K562 (cell line): ENCODE measurements around the gene SRP9. TPM values are rescaled to one million over a fixed set of nuclear protein-coding genes. Genes with fewer than 3 reads are reported as not detected.

Experiments
- ATAC-seq: fragments of 200-7000 bp; cut with Tn5 transposase; 3 replicates; pipeline ENCODE4 v1.9.1; 2020; ENCODE audit warnings: moderate library complexity
- BruUV-seq: library from RNA; stranded (reverse); fragments of 400-500 nt; replicated peaks from 2 replicates; lab custom pipeline; 2021; lab: Mats Ljungman, UMichigan
- CTCF ChIA-PET: fragments of 300-600 bp; formaldehyde crosslinking; extraction: SDS; loops from one replicate; lab custom pipeline; 2021; ENCODE audit warnings: low intra/inter-chr PET ratio; lab: Yijun Ruan, JAX
- POLR2A ChIA-PET: fragments of 300-600, 350-650 bp; sonication (Branson Sonifier 250); formaldehyde crosslinking; extraction: SDS; loops from one replicate; lab custom pipeline; 2021; ENCODE audit warnings: antibody characterized with exemption, inconsistent platforms; lab: Yijun Ruan, JAX
- DNase-seq, 4 experiments: peaks; one replicate each; pipeline versions ENCODE4 v3.0.0 to v3.0.0-alpha.2; 2011 to 2018; ENCODE audit warnings: low spot score in 3 of 4, mixed read lengths in 3 of 4; ENCODE audit errors: extremely low read depth in 1 of 4
- FAIRE-seq: peaks from 2 replicates; lab custom pipeline; 2011; peaks lifted over from hg19 to GRCh38; lab: Jason Lieb, UNC
- H2AFZ ChIP-seq: 2 replicates; pipeline ENCODE4 v1.6.0; 2011; ENCODE audit warnings: low read depth, low read length, control low read depth, inconsistent platforms
- H3K27ac ChIP-seq: fragments of 200-600 bp; 3 replicates; pipeline ENCODE4 v1.8.0; 2011; ENCODE audit warnings: low read depth, mild to moderate bottlenecking, control low read depth, inconsistent platforms, low read length, moderate library complexity, mixed read lengths; ENCODE audit errors: extremely low read depth
- H3K27me3 ChIP-seq, 2 experiments: fragments of 300-600 bp in 1 of 2; 2 replicates in 1 of 2; 3 replicates in 1 of 2; pipeline versions ENCODE4 v1.6.0 to v1.8.0; 2011; ENCODE audit warnings: inconsistent platforms in 2 of 2, low read length in 2 of 2, mild to moderate bottlenecking in 1 of 2, mixed read lengths in 1 of 2, moderate library complexity in 1 of 2; ENCODE audit not compliant: control insufficient read depth in 2 of 2, insufficient read depth in 2 of 2
- H3K36me3 ChIP-seq: fragments of 300-600 bp; 3 replicates; pipeline ENCODE4 v1.8.0; 2011; ENCODE audit warnings: mild to moderate bottlenecking, low read length, inconsistent platforms; ENCODE audit not compliant: control insufficient read depth, insufficient read depth
- H3K4me1 ChIP-seq, 2 experiments: fragments of 200-600 bp in 1 of 2; replicated peaks in 1 of 2; 2 replicates in 1 of 2; 3 replicates in 1 of 2; pipeline versions ENCODE4 v1.5.1 to v1.8.0; 2011; ENCODE audit warnings: inconsistent platforms in 2 of 2, low read length in 2 of 2, mild to moderate bottlenecking in 1 of 2, mixed read lengths in 1 of 2, moderate library complexity in 1 of 2; ENCODE audit not compliant: control insufficient read depth in 2 of 2, insufficient read depth in 2 of 2
- H3K4me2 ChIP-seq: 2 replicates; pipeline ENCODE4 v1.6.1; 2011; ENCODE audit warnings: low read length, control low read depth, inconsistent platforms, mixed read lengths; ENCODE audit not compliant: insufficient read depth
- H3K4me3 ChIP-seq: fragments of 200-600 bp; sonication (generic), shearing (Covaris generic); 2 replicates; pipeline ENCODE4 v1.5.1; 2016; ENCODE audit warnings: control low read depth, inconsistent platforms
- H3K79me2 ChIP-seq: fragments of 200-600 bp; 3 replicates; pipeline ENCODE4 v1.8.0; 2011; ENCODE audit warnings: low read length, inconsistent platforms; ENCODE audit not compliant: control insufficient read depth, insufficient read depth
- H3K9ac ChIP-seq, 2 experiments: 2 replicates each; pipeline versions ENCODE4 v1.6.0 to v1.6.1; 2011; ENCODE audit warnings: low read depth in 2 of 2, low read length in 2 of 2, control low read depth in 1 of 2, inconsistent platforms in 1 of 2, mild to moderate bottlenecking in 1 of 2, mixed read lengths in 1 of 2; ENCODE audit not compliant: insufficient read depth in 1 of 2
- H3K9me1 ChIP-seq: one replicate; pipeline ENCODE4 v1.6.0; 2011; ENCODE audit warnings: inconsistent platforms, mild to moderate bottlenecking, low read length, moderate library complexity; ENCODE audit not compliant: control insufficient read depth, insufficient read depth
- H3K9me3 ChIP-seq: replicated peaks from 2 replicates; pipeline ENCODE4 v1.5.1; 2011; ENCODE audit warnings: low read depth, low read length, inconsistent platforms; ENCODE audit not compliant: control insufficient read depth, insufficient read depth
- H4K20me1 ChIP-seq: replicated peaks from 2 replicates; pipeline ENCODE4 v1.6.1; 2011; ENCODE audit warnings: low read length, inconsistent platforms, mixed read lengths; ENCODE audit not compliant: control insufficient read depth, insufficient read depth
- ILF3 ChIP-seq: fragments of 450-650 bp; IDR thresholded peaks from 2 replicates; pipeline ENCODE4 v1.6.1; 2018; ENCODE audit warnings: antibody characterized with exemption, mild to moderate bottlenecking, moderate library complexity, borderline replicate concordance
- MTF1 ChIP-seq: fragments of 250-450 bp; sonication (Bioruptor Pico); IDR thresholded peaks from 2 replicates; pipeline ENCODE4 v1.9.0; 2021; ENCODE audit warnings: moderate library complexity, mild to moderate bottlenecking, inconsistent platforms, borderline replicate concordance
- NFATC3 ChIP-seq: fragments of 450-650 bp; IDR thresholded peaks from 2 replicates; pipeline ENCODE4 v1.6.1; 2017; ENCODE audit warnings: mild to moderate bottlenecking
- WGBS: fragments of 100-300 bp; shearing (Covaris generic); methylation state at CpG from one replicate; pipeline ENCODE4 v1.1.6; 2016; ENCODE audit warnings: low coverage, mixed read lengths; ENCODE audit not compliant: insufficient coverage; ENCODE audit errors: missing lambda C conversion rate; 5-methylcytosine and 5-hydroxymethylcytosine counted together
- in situ Hi-C: fragments of 300-500 bp; cut with MboI; formaldehyde crosslinking; loops from 4 replicates; pipeline ENCODE4 v1.15.0; 2018; ENCODE audit warnings: inconsistent platforms, mixed read lengths
- intact Hi-C: fragments of 100-400 bp; cut with micrococcal nuclease; formaldehyde crosslinking; loops from 2 replicates; pipeline ENCODE4 v1.14.2; 2022
- polyA plus RNA-seq, 8 experiments: library from polyadenylated mRNA; depleted of rRNA in 4 of 8; stranded (reverse) in 5 of 8; unstranded in 3 of 8; fragments of >200 nt; fragmentation: Nextera tagmentation in 2 of 8; fragmentation: Illumina TruSeq in 1 of 8; extraction: Ambion mirVana in 2 of 8; extraction: Trizol in 1 of 8; gene quantifications; 2 replicates each; pipeline versions ENCODE4 v1.2.1 to v1.2.3, GENCODE V29; 2011 to 2014; ENCODE audit warnings: inconsistent platforms in 1 of 8, missing spikeins in 1 of 8
- total RNA-seq, 7 experiments: library from RNA; depleted of rRNA in 6 of 7; stranded (reverse); fragments of >200 nt in 6 of 7; fragmentation: Illumina TruSeq in 2 of 7; extraction: Trizol in 2 of 7; gene quantifications; 2 replicates each; pipeline versions ENCODE4 v1.2.1 to v1.2.3, GENCODE V29; 2011 to 2021; ENCODE audit warnings: low replicate concordance in 1 of 7
- TF ChIP-seq, protein P1 (sequence below): fragments of 450-650 bp; IDR thresholded peaks from 2 replicates; pipeline ENCODE4 v1.6.1; 2016; ENCODE audit warnings: mild to moderate bottlenecking

The SRP9 gene
- total and polyA plus RNA-seq, 9 of the 15 experiments (the other 6 are each of a cell fraction or from before 2014, with no cell fraction given) = 273 to 1,892 (median 668) TPM

DNA sequence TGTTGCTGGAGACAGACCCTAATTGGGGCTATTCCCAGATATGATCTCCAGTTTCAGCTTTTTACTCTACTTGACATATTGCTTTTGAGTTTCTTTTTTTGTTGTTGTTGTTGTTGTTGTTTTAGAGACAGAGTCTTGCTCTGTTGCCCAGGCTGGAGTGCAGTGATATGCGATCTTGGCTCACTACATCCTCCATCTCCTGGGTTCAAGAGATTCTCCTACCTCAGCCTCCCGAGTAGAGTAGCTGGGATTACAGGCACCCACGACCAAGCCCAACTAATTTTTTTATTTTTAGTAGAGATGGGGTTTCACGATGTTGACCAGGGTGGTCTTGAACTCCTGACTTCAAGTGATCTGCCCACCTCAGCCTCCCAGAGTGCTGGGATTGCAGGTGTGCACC, 1.3 kb upstream of the SRP9 start:
- no peaks in the 10 kb centered on the region for H3K27me3 ChIP-seq
- no TSS peak for BruUV-seq
- in situ Hi-C loops (loop anchor here (5.0 kb wide), 1 partner anchor 299 kb away; no protein-coding TSS in a partner anchor), intact Hi-C loops (loop anchor here (2.0 kb wide), 2 partner anchors 35 to 71 kb away; partner anchors contain the start of gene EPHX1)
- no peak for DNase-seq
- peaks cover 5% of the 10 kb centered on the region for H3K9me1 ChIP-seq
- ATAC-seq = no peak
- peaks cover 9 to 17% of the 10 kb centered on the region in 2 experiments; a peak in 4 of 5 replicates for H3K4me1 ChIP-seq
- H3K4me3 ChIP-seq = no peak overlapping the region
- POLR2A ChIA-PET = interaction anchor here (0.6 to 1.4 kb wide), 2 partner anchors 11 to 335 kb away, joined by 3 read pairs; no protein-coding TSS in a partner anchor
- no peak for TF ChIP-seq ILF3
- no peak for TF ChIP-seq NFATC3
- TF ChIP-seq, protein P1, sequence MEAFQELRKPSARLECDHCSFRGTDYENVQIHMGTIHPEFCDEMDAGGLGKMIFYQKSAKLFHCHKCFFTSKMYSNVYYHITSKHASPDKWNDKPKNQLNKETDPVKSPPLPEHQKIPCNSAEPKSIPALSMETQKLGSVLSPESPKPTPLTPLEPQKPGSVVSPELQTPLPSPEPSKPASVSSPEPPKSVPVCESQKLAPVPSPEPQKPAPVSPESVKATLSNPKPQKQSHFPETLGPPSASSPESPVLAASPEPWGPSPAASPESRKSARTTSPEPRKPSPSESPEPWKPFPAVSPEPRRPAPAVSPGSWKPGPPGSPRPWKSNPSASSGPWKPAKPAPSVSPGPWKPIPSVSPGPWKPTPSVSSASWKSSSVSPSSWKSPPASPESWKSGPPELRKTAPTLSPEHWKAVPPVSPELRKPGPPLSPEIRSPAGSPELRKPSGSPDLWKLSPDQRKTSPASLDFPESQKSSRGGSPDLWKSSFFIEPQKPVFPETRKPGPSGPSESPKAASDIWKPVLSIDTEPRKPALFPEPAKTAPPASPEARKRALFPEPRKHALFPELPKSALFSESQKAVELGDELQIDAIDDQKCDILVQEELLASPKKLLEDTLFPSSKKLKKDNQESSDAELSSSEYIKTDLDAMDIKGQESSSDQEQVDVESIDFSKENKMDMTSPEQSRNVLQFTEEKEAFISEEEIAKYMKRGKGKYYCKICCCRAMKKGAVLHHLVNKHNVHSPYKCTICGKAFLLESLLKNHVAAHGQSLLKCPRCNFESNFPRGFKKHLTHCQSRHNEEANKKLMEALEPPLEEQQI = no peak
- 0 out of 2 replicates have a peak, but pooled peaks have one; percentile 55 for TF ChIP-seq MTF1
- CTCF ChIA-PET = interaction anchor here (0.9 to 1.3 kb wide), 2 partner anchors 33 to 69 kb away, joined by 3 read pairs; no protein-coding TSS in a partner anchor
- no peak overlapping the region for H3K4me2 ChIP-seq
- no peak overlapping the region for H3K27ac ChIP-seq
- H3K9me3 ChIP-seq = no peaks in the 10 kb centered on the region
- no peak for FAIRE-seq
- no peak overlapping the region for H3K9ac ChIP-seq
- peaks cover 42% of the 10 kb centered on the region for H3K79me2 ChIP-seq
- peaks cover 14% of the 10 kb centered on the region; the same call in 1 of the 2 replicates for H4K20me1 ChIP-seq
- WGBS = 48% methylated on average over 4 of the region's 4 CpGs
- H3K36me3 ChIP-seq = peaks cover 31% of the 10 kb centered on the region
- H2AFZ ChIP-seq = no peak overlapping the region
